Nephron (organoid): ENCODE measurements around the gene PHLDB1.
"Not testable (repeated sequence)": the region's sequence is repeated elsewhere in the genome, so short reads cannot be mapped to it uniquely, and the experiment has no call there.

Source experiments
- H3K27ac Mint-ChIP-seq, 3 experiments: 2 replicates each; pipeline ENCODE4 v1.8.0; 2020; ENCODE audit warnings: mixed read lengths in 3 of 3, mild to moderate bottlenecking in 2 of 3, moderate library complexity in 1 of 3
- H3K27me3 Mint-ChIP-seq: 2 replicates; pipeline ENCODE4 v1.8.0; 2021; ENCODE audit warnings: low read depth, mild to moderate bottlenecking, moderate library complexity, mixed read lengths
- H3K36me3 Mint-ChIP-seq: 2 replicates; pipeline ENCODE4 v1.8.0; 2020; ENCODE audit warnings: low read depth, mixed read lengths
- H3K4me1 Mint-ChIP-seq: 2 replicates; pipeline ENCODE4 v1.8.0; 2020; ENCODE audit warnings: mixed read lengths
- H3K4me3 Mint-ChIP-seq, 3 experiments: 2 replicates each; pipeline ENCODE4 v1.8.0; 2020; ENCODE audit warnings: mild to moderate bottlenecking in 3 of 3, mixed read lengths in 3 of 3, moderate library complexity in 2 of 3
- H3K9me3 Mint-ChIP-seq: 2 replicates; pipeline ENCODE4 v1.8.0; 2020; ENCODE audit warnings: mixed read lengths
- TF ChIP-seq, protein P1 (sequence below), 3 experiments: fragments of 200-600 bp; sonication (generic); IDR thresholded peaks; one replicate each; pipeline ENCODE4 v1.5.0; 2021; ENCODE audit warnings: antibody characterized with exemption in 3 of 3; ENCODE audit not compliant: unreplicated experiment in 3 of 3

PHLDB1 gene

DNA sequence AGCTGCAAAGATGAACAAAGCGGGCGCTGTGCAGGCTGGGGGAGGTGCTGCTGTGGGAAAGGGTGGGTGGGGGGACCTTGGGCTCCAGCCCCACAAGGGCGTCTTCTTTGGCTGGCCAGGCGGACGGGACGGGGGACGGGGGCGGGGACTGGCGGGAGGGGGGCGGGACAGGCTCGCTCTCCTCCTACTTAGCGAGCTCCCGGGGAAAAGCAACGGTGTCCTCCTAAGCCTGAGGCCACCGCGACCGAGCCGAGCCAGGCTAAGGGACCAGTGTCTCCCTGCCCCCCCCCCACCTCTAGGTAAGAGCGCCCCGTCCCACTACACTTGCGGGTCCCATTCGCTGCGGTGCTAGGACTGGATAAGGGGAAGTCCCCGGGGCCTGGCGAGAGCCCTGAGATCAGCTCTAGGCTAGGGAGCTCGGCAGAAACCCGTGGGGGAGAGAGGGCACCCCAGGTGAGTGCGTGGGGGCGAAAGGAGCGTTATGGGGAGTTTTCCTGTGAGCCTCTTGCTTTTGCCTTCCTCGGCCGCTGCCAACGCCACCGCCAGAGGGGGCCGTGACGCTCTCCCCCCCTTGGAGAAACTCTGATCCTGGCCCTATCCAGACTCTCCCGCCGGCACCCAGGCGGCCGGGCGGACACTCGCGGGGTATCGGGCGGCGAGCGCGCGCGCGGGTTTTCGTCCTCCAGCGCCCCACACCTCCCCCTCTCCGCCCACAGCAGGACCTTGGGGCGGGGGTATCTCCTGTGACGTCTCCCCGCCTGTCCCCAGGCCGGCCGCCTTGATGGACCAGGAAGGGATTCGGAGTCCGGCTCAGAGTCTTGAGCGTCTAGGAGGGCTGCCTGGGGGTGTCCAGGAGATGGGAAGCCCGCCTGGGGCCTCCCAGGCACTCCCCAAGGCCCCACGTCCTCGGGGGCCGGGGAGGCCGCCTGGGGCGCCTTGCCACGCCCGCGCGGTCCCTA lies at the start of gene PHLDB1:
PHLDB1 (plus strand) TSS at position 215 of the 959 bp plus-strand sequence. CDS start 6,222 bp downstream, outside the sequence.
- Mint-ChIP-seq H3K27ac (peak within 1 kb of the TSS; percentile 95 to 99 (median 95)), H3K36me3 (peaks cover 4% of the 10 kb centered on the region), H3K27me3 (peaks cover 28% of the 10 kb centered on the region), H3K9me3 (no peaks in the 10 kb centered on the region), H3K4me1 (peaks cover 68% of the 10 kb centered on the region), H3K4me3 (peak within 1 kb of the TSS; percentile 84 to 91 (median 88))
- TF ChIP-seq, protein P1, sequence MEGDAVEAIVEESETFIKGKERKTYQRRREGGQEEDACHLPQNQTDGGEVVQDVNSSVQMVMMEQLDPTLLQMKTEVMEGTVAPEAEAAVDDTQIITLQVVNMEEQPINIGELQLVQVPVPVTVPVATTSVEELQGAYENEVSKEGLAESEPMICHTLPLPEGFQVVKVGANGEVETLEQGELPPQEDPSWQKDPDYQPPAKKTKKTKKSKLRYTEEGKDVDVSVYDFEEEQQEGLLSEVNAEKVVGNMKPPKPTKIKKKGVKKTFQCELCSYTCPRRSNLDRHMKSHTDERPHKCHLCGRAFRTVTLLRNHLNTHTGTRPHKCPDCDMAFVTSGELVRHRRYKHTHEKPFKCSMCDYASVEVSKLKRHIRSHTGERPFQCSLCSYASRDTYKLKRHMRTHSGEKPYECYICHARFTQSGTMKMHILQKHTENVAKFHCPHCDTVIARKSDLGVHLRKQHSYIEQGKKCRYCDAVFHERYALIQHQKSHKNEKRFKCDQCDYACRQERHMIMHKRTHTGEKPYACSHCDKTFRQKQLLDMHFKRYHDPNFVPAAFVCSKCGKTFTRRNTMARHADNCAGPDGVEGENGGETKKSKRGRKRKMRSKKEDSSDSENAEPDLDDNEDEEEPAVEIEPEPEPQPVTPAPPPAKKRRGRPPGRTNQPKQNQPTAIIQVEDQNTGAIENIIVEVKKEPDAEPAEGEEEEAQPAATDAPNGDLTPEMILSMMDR (IDR thresholded peaks at IDR 0.05; ENCODE audit: unreplicated experiment in 3 of 3): peak; percentile 40 to 54 (median 46)

DNA sequence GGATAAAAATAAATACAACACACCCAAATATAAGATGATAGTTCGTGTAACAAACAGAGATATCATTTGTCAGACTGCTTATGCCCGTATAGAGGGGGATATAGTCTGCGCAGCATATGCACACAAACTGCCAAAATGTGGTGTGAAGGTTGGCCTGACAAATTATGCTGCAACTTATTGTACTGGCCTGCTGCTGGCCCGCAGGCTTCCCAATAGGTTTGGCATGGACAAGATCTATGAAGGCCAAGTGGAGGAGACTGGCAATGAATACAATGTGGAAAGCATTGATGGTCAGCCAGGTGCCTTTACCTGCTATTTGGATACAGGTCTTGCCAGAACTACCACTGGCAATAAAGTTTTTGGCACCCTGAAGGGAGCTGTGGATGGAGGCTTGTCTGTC lies 46.6 kb upstream of the PHLDB1 start:
- peaks cover 11% of the 10 kb centered on the region for H3K4me1 Mint-ChIP-seq
- H3K36me3 Mint-ChIP-seq: peaks cover 27% of the 10 kb centered on the region
- no peak overlapping the region for H3K27ac Mint-ChIP-seq
- TF ChIP-seq, protein P1 (IDR thresholded peaks at IDR 0.05; ENCODE audit: unreplicated experiment in 3 of 3): no peak
- H3K9me3 Mint-ChIP-seq: no peaks in the 10 kb centered on the region
- peak overlapping the region in 1 of 3 experiments; percentile 6 for H3K4me3 Mint-ChIP-seq
- H3K27me3 Mint-ChIP-seq: no peaks in the 10 kb centered on the region

DNA sequence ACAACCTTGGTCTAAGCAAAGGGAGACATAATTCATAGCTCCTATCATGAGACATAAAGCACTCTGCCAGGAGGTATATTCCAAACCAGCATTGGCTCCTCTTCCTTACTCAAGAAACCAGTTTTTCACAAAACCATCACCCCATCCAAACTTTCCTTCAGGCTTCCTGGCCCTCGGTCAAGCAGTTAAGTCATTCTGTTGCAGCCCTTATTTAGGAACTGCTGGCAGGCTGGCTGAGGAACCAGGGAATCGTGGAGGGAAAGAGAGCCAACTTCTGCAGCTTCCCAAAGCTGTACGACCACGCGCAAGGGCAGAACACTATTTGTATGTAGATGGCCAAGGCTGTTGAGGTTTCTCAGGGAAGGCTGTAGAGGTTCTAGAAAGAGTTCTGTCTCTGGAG lies 42.4 kb upstream of the PHLDB1 start:
- Mint-ChIP-seq H3K4me3 (peak overlapping the region; percentile 81 to 95 (median 82)), H3K4me1 (peaks cover 14% of the 10 kb centered on the region), H3K36me3 (peaks cover 8% of the 10 kb centered on the region), H3K27ac (peak overlapping the region in 2 of 3 experiments; percentile 37 to 94), H3K9me3 (no peaks in the 10 kb centered on the region), H3K27me3 (no peaks in the 10 kb centered on the region)
- TF ChIP-seq, protein P1 (IDR thresholded peaks at IDR 0.05; ENCODE audit: unreplicated experiment in 3 of 3): no peak

DNA sequence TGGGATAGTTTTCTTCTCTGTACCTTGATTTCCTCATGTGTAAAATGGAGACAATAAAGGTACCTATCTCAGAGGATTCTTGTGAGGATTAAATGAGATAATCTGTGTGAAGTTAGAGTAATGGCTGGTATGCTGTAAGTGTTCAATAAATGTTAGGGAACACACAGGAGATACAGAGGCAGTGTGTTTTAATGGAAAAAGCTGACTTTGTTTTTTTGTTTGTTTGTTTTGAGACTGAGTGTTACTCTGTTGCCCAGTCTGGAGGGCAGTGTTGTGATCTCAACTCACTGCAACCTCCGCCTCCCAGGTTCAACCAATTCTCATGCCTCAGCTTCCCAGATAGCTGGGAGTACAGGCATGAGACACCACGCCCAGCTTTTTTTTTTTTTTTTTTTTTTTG lies 37.7 kb upstream of the PHLDB1 start:
- Mint-ChIP-seq H3K4me1 (peaks cover 34% of the 10 kb centered on the region), H3K27ac (no peak overlapping the region), H3K36me3 (no peaks in the 10 kb centered on the region)

DNA sequence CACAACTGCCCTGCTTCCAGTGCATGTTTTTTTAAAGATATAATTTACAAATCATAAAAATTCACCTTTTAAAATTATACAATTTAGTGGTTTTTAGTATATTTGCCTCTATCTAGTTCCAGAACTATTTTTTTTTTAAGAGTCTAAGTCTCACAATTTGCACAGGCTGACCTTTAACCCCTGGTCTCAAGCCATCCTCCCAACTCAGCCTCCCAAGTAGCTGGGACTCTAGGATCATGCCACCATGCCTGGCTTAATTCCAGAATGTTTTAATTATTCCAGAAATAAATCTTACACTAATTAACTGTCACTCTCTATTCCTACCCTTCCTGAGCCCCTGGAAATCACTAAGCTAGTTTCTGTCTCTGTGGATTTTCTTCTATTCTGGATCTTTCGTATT lies 36.6 kb upstream of the PHLDB1 start:
- peak overlapping the region in 2 of 3 experiments; percentile 99 for H3K4me3 Mint-ChIP-seq
- no peaks in the 10 kb centered on the region for H3K27me3 Mint-ChIP-seq
- peak overlapping the region in 1 of 3 experiments; percentile 96 for H3K27ac Mint-ChIP-seq
- TF ChIP-seq, protein P1 (IDR thresholded peaks at IDR 0.05; ENCODE audit: unreplicated experiment in 3 of 3): no peak
- H3K36me3 Mint-ChIP-seq: peaks cover under 1% of the 10 kb centered on the region
- H3K9me3 Mint-ChIP-seq: no peaks in the 10 kb centered on the region
- peaks cover 36% of the 10 kb centered on the region for H3K4me1 Mint-ChIP-seq

More for the DNA sequence above, 37.7 kb upstream of the PHLDB1 start:
- Mint-ChIP-seq H3K4me3 (peak overlapping the region in 2 of 3 experiments; percentile 36 to 52), H3K9me3 (no peaks in the 10 kb centered on the region), H3K27me3 (no peaks in the 10 kb centered on the region)
- TF ChIP-seq, protein P1 (IDR thresholded peaks at IDR 0.05; ENCODE audit: unreplicated experiment in 3 of 3): no peak

DNA sequence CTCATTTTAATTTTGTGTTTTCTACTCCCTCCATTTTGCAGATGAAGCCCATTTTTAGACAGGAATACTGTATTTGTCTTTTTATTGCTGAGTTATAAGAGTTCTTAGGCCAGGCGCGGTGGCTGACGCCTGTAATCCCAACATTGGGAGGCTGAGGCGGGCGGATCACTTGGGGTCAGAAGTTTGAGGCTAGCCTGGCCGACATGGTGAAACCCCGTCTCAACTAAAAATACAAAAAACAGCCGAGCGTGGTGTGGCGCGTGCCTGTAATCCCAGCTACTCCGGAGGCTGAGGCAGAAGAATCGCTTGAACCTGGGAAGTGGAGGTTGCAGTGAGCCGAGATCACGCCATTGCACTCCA lies 35.7 kb upstream of the PHLDB1 start:
- not testable (repeated sequence) for H3K27me3 Mint-ChIP-seq, H3K9me3 Mint-ChIP-seq, H3K36me3 Mint-ChIP-seq
- peak overlapping the region; percentile 91 to 99 (median 99) for H3K4me3 Mint-ChIP-seq
- H3K27ac Mint-ChIP-seq: peak overlapping the region; percentile 96 to 98 (median 96)
- peaks cover 41% of the 10 kb centered on the region for H3K4me1 Mint-ChIP-seq
